SK-N-SH (cell line): ENCODE data around the gene INPP5J. TPM values are rescaled to one million over a fixed set of nuclear protein-coding genes. Genes with fewer than 3 reads are reported as not detected.
A peak's percentile ranks its signal among the peaks of the same experiment; 100 is the strongest.

Source experiments
- CTCF ChIA-PET: fragments of 300-600, 350-600 bp; formaldehyde crosslinking; extraction: SDS; loops from one replicate; lab custom pipeline; 2021; lab: Yijun Ruan, JAX
- POLR2A ChIA-PET: fragments of 350-600 bp; sonication (Branson Sonifier 250); formaldehyde crosslinking; extraction: SDS; loops from one replicate; lab custom pipeline; 2020; ENCODE audit warnings: antibody characterized with exemption, inconsistent platforms; lab: Yijun Ruan, JAX
- DNase-seq: peaks from one replicate; pipeline ENCODE4 v3.0.0; 2012
- H2AFZ ChIP-seq: fragments of 200-600 bp; sonication (generic); 2 replicates; pipeline ENCODE4 v1.8.1; 2016; ENCODE audit warnings: antibody characterized with exemption, mild to moderate bottlenecking, low read depth
- H3F3A ChIP-seq: fragments of 200-600 bp; sonication (generic); replicated peaks from 2 replicates; pipeline ENCODE3; 2016; ENCODE audit warnings: antibody characterized with exemption, mild to moderate bottlenecking; ENCODE audit not compliant: insufficient read depth
- H3K27ac ChIP-seq, 2 experiments: fragments of 200-500 bp in 1 of 2; fragments of 200-600 bp in 1 of 2; sonication (Bioruptor generic) in 1 of 2; sonication (generic), shearing (Covaris generic) in 1 of 2; 2 replicates each; pipeline versions ENCODE4 v1.5.1 to v1.6.1; 2014 to 2016; ENCODE audit warnings: low read depth in 2 of 2, inconsistent platforms in 1 of 2, low read length in 1 of 2, mild to moderate bottlenecking in 1 of 2, mixed read lengths in 1 of 2
- H3K27me3 ChIP-seq: fragments of 200-600 bp; sonication (generic), shearing (Covaris generic); 2 replicates; pipeline ENCODE4 v1.6.1; 2016; ENCODE audit warnings: mixed run types; ENCODE audit not compliant: insufficient read depth
- H3K36me3 ChIP-seq, 2 experiments: fragments of 200-500 bp in 1 of 2; fragments of 200-600 bp in 1 of 2; sonication (Bioruptor generic) in 1 of 2; sonication (generic) in 1 of 2; replicated peaks in 1 of 2; 2 replicates each; pipeline versions ENCODE3 to v1.5.1; 2014 to 2016; ENCODE audit warnings: low read length in 1 of 2, mild to moderate bottlenecking in 1 of 2; ENCODE audit not compliant: insufficient read depth in 2 of 2, control insufficient read depth in 1 of 2
- H3K4me1 ChIP-seq, 2 experiments: fragments of 200-500 bp in 1 of 2; fragments of 200-600 bp in 1 of 2; sonication (Bioruptor generic) in 1 of 2; sonication (generic), shearing (Covaris generic) in 1 of 2; 2 replicates each; pipeline versions ENCODE4 v1.5.1 to v1.6.1; 2014 to 2016; ENCODE audit warnings: low read depth in 1 of 2, low read length in 1 of 2, mixed run types in 1 of 2; ENCODE audit not compliant: insufficient read depth in 2 of 2, control insufficient read depth in 1 of 2
- H3K4me2 ChIP-seq: fragments of 200-600 bp; sonication (generic), shearing (Covaris generic); 2 replicates; pipeline ENCODE4 v1.6.1; 2017; ENCODE audit warnings: mixed run types
- H3K4me3 ChIP-seq, 2 experiments: fragments of 200-500 bp in 1 of 2; fragments of 200-600 bp in 1 of 2; sonication (Bioruptor generic) in 1 of 2; sonication (generic), shearing (Covaris generic) in 1 of 2; 2 replicates each; pipeline versions ENCODE4 v1.5.1 to v1.8.1; 2014 to 2016; ENCODE audit warnings: low read depth in 2 of 2, inconsistent platforms in 1 of 2, low read length in 1 of 2, mild to moderate bottlenecking in 1 of 2, mixed read lengths in 1 of 2, moderate library complexity in 1 of 2
- H3K79me2 ChIP-seq: fragments of 200-600 bp; sonication (generic); 2 replicates; pipeline ENCODE4 v1.8.1; 2017; ENCODE audit warnings: mild to moderate bottlenecking; ENCODE audit not compliant: insufficient read depth
- H3K9ac ChIP-seq: fragments of 200-600 bp; sonication (generic); 2 replicates; pipeline ENCODE4 v1.6.1; 2017; ENCODE audit warnings: mixed run types
- H3K9me2 ChIP-seq: fragments of 200-600 bp; sonication (generic); 2 replicates; pipeline ENCODE4 v1.6.1; 2017; ENCODE audit warnings: mixed run types
- H3K9me3 ChIP-seq: fragments of 200-600 bp; sonication (generic); 2 replicates; pipeline ENCODE4 v1.6.1; 2017; ENCODE audit warnings: mixed run types, mild to moderate bottlenecking, moderate library complexity
- H4K20me1 ChIP-seq: fragments of 200-600 bp; sonication (generic); 2 replicates; pipeline ENCODE4 v1.6.1; 2017; ENCODE audit warnings: mild to moderate bottlenecking, mixed run types; ENCODE audit not compliant: insufficient read depth
- FOXJ3 ChIP-seq: sonication (generic); formaldehyde crosslinking; IDR thresholded peaks from 2 replicates; pipeline ENCODE4 v1.5.1; 2020; ENCODE audit warnings: mild to moderate bottlenecking, missing genetic modification reagents
- JUND ChIP-seq: IDR thresholded peaks from 2 replicates; pipeline ENCODE4 v1.4.0; 2012
- POLR2AphosphoS5 ChIP-seq: IDR thresholded peaks from 2 replicates; pipeline ENCODE4 v1.6.1; 2012; ENCODE audit warnings: low read depth, low read length
- SIN3A ChIP-seq: IDR thresholded peaks from 2 replicates; pipeline ENCODE4 v1.6.1; 2012; ENCODE audit warnings: low read depth, mild to moderate bottlenecking, low read length, moderate library complexity, borderline replicate concordance
- SMC3 ChIP-seq: IDR thresholded peaks from 2 replicates; pipeline ENCODE4 v1.6.1; 2012; ENCODE audit warnings: low read depth, low read length, improper control_type of control experiment
- TAF1 ChIP-seq: IDR thresholded peaks from 2 replicates; pipeline ENCODE4 v1.6.1; 2012; ENCODE audit warnings: low read depth, mild to moderate bottlenecking, low read length, moderate library complexity, borderline replicate concordance
- TEAD4 ChIP-seq: IDR thresholded peaks from 2 replicates; pipeline ENCODE4 v1.4.0; 2012; ENCODE audit warnings: mild to moderate bottlenecking, borderline replicate concordance; ENCODE audit not compliant: insufficient read depth
- WGBS: methylation state at CpG from one replicate; pipeline ENCODE4 v1.1.6; 2017; ENCODE audit warnings: low lambda C conversion rate; 5-methylcytosine and 5-hydroxymethylcytosine counted together
- polyA plus RNA-seq, 3 experiments: library from polyadenylated mRNA; depleted of rRNA; stranded (reverse); fragments of >200 nt; gene quantifications; 2 replicates each; pipeline ENCODE4 v1.2.3, GENCODE V29; 2012
- TF ChIP-seq, protein P1 (sequence below): IDR thresholded peaks from 2 replicates; pipeline ENCODE4; 2012
- TF ChIP-seq, protein P2 (sequence below): fragments of 200-600 bp; sonication (generic); IDR thresholded peaks from 2 replicates; pipeline ENCODE4 v1.6.1; 2017; ENCODE audit warnings: antibody characterized with exemption, mild to moderate bottlenecking, moderate library complexity
- TF ChIP-seq, protein P3 (sequence below): IDR thresholded peaks from 2 replicates; pipeline ENCODE4 v1.4.0; 2012; ENCODE audit warnings: low read depth, borderline replicate concordance

The INPP5J gene
- polyA plus RNA-seq, 1 of the 3 experiments (the other 2 are of a cell fraction) = 3.2 TPM

DNA sequence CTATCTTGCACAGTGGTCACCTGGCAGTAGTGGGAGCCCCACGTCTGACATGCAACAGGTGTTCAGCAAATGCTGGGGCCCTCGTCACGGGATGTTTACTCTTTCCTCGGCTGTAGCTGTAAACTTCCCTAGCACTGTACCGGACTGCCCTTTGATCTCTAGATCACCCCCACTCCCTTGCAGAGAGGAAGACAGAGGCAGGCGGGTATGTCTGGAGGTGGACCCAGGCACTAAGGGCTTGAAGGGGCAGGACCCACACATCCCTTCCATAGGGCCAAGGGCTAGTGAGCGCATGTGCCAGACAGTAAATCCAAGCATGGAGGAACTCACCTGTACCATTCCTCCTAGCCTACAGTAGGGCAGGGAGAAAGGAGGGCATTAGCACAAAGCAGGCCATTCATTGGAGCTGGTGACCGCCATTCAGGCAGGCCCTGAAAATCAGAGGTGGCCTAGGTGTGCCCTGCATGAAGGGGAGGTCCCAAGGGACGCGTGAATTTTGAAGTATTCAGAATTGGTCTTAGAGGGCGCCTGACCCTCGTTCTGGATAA is 43.6 kb upstream of the INPP5J start:
- POLR2A ChIA-PET = no interaction called here
- no peaks in the 10 kb centered on the region for H3K9me3 ChIP-seq
- H3K4me2 ChIP-seq = no peak overlapping the region
- no peak overlapping the region for H3K27ac ChIP-seq
- TF ChIP-seq, protein P1, sequence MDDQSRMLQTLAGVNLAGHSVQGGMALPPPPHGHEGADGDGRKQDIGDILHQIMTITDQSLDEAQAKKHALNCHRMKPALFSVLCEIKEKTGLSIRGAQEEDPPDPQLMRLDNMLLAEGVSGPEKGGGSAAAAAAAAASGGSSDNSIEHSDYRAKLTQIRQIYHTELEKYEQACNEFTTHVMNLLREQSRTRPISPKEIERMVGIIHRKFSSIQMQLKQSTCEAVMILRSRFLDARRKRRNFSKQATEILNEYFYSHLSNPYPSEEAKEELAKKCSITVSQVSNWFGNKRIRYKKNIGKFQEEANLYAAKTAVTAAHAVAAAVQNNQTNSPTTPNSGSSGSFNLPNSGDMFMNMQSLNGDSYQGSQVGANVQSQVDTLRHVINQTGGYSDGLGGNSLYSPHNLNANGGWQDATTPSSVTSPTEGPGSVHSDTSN = peak; percentile 33
- no peak for TF ChIP-seq SIN3A
- H3K79me2 ChIP-seq = peaks cover 29% of the 10 kb centered on the region
- DNase-seq = peak; percentile 15
- CTCF ChIA-PET = interaction anchor here (0.6 to 1.3 kb wide), 2 partner anchors 11 to 103 kb away, joined by 3 to 4 read pairs; no protein-coding TSS in a partner anchor
- H3K4me1 ChIP-seq = peaks cover 19 to 31% of the 10 kb centered on the region in 2 experiments; a peak in 2 of 4 replicates
- no peaks in the 10 kb centered on the region for H4K20me1 ChIP-seq
- H3F3A ChIP-seq = no peaks in the 10 kb centered on the region
- no peaks in the 10 kb centered on the region for H3K27me3 ChIP-seq
- H3K9me2 ChIP-seq = no peaks in the 10 kb centered on the region
- no peaks in the 10 kb centered on the region for H3K36me3 ChIP-seq
- H2AFZ ChIP-seq = no peak overlapping the region
- WGBS = 94% methylated on average over 11 of the region's 12 CpGs
- no peak overlapping the region for H3K9ac ChIP-seq
- no peak overlapping the region for H3K4me3 ChIP-seq

DNA sequence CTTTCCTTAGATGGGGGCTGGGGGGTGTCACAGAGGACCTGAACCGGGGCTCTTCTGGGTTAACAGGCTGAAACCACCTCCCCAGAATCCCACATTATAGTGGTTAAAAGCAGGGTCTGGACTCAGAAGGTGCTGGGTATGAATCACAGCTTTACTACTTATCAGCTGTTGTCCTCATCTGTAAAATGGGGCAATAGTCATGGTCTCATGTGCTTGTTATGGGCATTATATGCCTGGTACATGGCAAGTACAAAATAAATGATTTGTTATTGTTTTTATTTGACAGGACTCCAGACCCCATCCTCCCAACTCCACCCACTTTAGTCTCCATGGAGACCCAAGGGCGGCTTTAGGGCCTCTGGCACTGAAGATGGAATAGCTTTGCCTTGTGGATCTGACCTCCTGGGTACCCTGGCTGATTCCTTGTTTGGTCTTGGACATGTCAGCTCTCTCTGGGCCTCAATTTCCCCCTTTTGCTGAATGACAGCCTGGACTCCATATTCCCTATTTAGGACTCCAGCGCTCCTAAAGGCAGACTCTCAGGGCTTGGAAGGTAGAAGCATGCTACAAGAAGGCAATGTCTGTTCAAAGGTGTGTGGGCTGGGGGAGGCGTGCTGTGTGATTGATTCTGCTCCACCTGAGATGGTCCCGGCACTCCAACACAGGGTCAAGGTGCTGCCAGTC is 42.5 kb upstream of the INPP5J start:
- WGBS = 27% methylated on average over 5 of the region's 5 CpGs

More for the DNA sequence above, 42.5 kb upstream of the INPP5J start:
- Histone ChIP-seq H3K27me3 (no peaks in the 10 kb centered on the region), H3K36me3 (no peaks in the 10 kb centered on the region), H3K79me2 (peaks cover 39% of the 10 kb centered on the region), H3K9me3 (no peaks in the 10 kb centered on the region), H3F3A (no peaks in the 10 kb centered on the region), H3K9me2 (no peaks in the 10 kb centered on the region), H3K4me1 (peaks cover 21 to 35% of the 10 kb centered on the region in 2 experiments; a peak in 2 of 4 replicates), H3K4me3 (peak overlapping the region; percentile 86 to 89), H3K27ac (peak overlapping the region; percentile 71 to 94)
- ChIA-PET POLR2A (interaction anchor here (0.6 to 2.3 kb wide), 9 partner anchors 9 to 134 kb away, joined by 3 to 18 read pairs (median 3); partner anchors contain the start of genes MORC2, SELENOM and TUG1), CTCF (interaction anchor here (0.8 to 1.9 kb wide), 4 partner anchors 13 to 135 kb away, joined by 3 to 6 read pairs (median 3); partner anchors contain the start of gene SELENOM)
- TF ChIP-seq SMC3 (no peak), POLR2AphosphoS5 (no peak), TAF1 (no peak), JUND (no peak), FOXJ3 (CRISPR knock-in tag) (no peak), TEAD4 (no peak)
- TF ChIP-seq, protein P2, sequence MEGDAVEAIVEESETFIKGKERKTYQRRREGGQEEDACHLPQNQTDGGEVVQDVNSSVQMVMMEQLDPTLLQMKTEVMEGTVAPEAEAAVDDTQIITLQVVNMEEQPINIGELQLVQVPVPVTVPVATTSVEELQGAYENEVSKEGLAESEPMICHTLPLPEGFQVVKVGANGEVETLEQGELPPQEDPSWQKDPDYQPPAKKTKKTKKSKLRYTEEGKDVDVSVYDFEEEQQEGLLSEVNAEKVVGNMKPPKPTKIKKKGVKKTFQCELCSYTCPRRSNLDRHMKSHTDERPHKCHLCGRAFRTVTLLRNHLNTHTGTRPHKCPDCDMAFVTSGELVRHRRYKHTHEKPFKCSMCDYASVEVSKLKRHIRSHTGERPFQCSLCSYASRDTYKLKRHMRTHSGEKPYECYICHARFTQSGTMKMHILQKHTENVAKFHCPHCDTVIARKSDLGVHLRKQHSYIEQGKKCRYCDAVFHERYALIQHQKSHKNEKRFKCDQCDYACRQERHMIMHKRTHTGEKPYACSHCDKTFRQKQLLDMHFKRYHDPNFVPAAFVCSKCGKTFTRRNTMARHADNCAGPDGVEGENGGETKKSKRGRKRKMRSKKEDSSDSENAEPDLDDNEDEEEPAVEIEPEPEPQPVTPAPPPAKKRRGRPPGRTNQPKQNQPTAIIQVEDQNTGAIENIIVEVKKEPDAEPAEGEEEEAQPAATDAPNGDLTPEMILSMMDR = no peak
- TF ChIP-seq, protein P1 = no peak
- TF ChIP-seq, protein P3, sequence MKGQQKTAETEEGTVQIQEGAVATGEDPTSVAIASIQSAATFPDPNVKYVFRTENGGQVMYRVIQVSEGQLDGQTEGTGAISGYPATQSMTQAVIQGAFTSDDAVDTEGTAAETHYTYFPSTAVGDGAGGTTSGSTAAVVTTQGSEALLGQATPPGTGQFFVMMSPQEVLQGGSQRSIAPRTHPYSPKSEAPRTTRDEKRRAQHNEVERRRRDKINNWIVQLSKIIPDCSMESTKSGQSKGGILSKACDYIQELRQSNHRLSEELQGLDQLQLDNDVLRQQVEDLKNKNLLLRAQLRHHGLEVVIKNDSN = no peak
- TF ChIP-seq, all 33 proteins: peak for 0
- Histone ChIP-seq H2AFZ (peak overlapping the region; percentile 98), H4K20me1 (no peaks in the 10 kb centered on the region), H3K4me2 (peak overlapping the region; percentile 92), H3K9ac (peak overlapping the region; percentile 94)
- DNase-seq = peak; percentile 61
